ENCODE data around the gene AGMAT.

AGMAT gene

DNA sequence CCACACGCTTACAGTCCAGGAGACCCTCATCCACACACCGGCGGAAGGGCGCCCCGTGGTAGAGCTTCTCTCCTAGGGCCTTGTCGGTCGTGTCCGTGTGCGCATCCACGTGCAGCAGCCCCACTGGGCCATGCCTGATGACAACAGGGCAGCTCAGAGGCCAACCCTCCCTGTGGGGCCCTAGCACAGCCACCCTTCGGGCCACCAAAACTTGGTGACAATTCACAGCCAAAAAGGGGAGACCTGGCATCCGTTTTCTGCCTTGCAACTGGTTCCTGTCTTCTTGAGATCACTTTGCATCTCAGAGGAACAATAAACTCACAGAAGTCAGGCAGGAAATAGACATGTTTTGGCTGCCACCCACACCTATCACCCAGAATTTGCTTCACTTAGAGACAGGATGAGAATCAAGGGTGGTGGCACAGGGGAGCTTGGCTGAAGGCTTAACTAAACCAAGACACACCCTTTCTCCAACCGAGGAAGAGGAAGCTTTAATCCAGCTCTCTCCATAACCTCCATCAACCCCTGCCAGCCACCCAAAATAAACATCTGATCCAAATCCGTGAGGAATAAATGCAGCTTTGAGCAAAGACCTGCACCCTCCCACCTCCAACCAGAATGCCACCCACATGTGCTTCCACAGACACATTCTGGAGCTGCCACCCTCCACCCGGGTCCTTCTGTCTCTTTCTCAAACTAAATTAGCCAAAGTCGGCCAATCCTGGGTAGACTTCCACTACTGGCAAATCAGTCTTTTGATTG lies 5.7 kb downstream of the AGMAT start:
- H4K12ac ChIP-seq (ENCODE audit: low read depth, low read length) = no peak overlapping the region
- no peak overlapping the region for H2BK12ac ChIP-seq (ENCODE audit: low read length)
- no peak overlapping the region for H3K18ac ChIP-seq (ENCODE audit: low read length)
- peaks cover 0 to 3% of the 10 kb centered on the region in 2 experiments for H3K36me3 ChIP-seq (ENCODE audit: control insufficient read depth in 1 of 2, insufficient read depth in 2 of 2, low read length in 2 of 2)
- H3K4me1 ChIP-seq (ENCODE audit: control insufficient read depth in 1 of 2, insufficient read depth in 2 of 2, low read length in 2 of 2) = no peaks in the 10 kb centered on the region
- no peak overlapping the region for H3K4me3 ChIP-seq (ENCODE audit: low read depth, low read length)
- no peak overlapping the region for H3K23ac ChIP-seq (ENCODE audit: low read length)
- no peak overlapping the region for H3K9ac ChIP-seq (ENCODE audit: low read length)
- H3K14ac ChIP-seq (ENCODE audit: low read length) = no peak overlapping the region
- no peak overlapping the region for H3K27ac ChIP-seq (ENCODE audit: low read depth, low read length)
- no peak overlapping the region for H3K4ac ChIP-seq (ENCODE audit: low read depth, low read length)
- no peak overlapping the region for H4K8ac ChIP-seq (ENCODE audit: low read depth, low read length)
- no peaks in the 10 kb centered on the region for H3K27me3 ChIP-seq (ENCODE audit: insufficient read depth, low read length)
- no peak for DNase-seq
- H3K9me3 ChIP-seq (ENCODE audit: insufficient read depth, low read depth, low read length) = no peaks in the 10 kb centered on the region
- no peak overlapping the region for H2BK120ac ChIP-seq (ENCODE audit: insufficient read depth, low read length, poor library complexity)
- H3K4me2 ChIP-seq (ENCODE audit: low read length) = no peak overlapping the region
- no peak overlapping the region for H2AFZ ChIP-seq (ENCODE audit: insufficient read depth, low read length, poor library complexity)
- H2AK5ac ChIP-seq (ENCODE audit: low read length) = no peak overlapping the region
- no peaks in the 10 kb centered on the region for H3K79me2 ChIP-seq (ENCODE audit: control insufficient read depth, insufficient read depth, low read length, poor library complexity)
- WGBS (ENCODE audit: extremely low coverage, insufficient coverage, insufficient read length) = no CpG with 5 or more reads among the region's 16 CpGs
- H2BK5ac ChIP-seq (ENCODE audit: low read depth, low read length, poor library complexity) = no peak overlapping the region
- H3K79me1 ChIP-seq (ENCODE audit: low read length) = no peaks in the 10 kb centered on the region
- no peak overlapping the region for H4K91ac ChIP-seq (ENCODE audit: low read depth, low read length)

DNA sequence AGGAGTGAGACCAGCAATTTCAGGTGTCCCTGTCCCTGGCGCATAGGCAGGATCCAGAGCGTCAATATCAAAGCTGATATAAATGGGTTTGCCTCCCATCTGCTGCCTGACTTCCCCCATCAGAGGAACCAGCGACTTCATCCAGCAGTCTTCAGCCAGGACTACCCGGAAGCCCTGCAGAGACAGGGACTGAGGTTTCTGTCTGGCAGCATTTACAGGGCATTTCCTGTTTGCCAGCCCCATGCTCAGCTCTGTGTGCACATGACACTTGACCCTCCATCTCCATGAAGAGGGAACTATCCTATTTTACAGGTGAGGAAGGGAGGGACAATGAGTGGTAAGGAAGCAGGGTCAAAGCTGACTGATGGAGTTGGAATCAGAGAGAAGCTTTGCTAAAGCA lies 7.2 kb downstream of the AGMAT start:
- H2BK5ac ChIP-seq (ENCODE audit: low read depth, low read length, poor library complexity) = no peak overlapping the region
- peaks cover 0 to 3% of the 10 kb centered on the region in 2 experiments for H3K36me3 ChIP-seq (ENCODE audit: control insufficient read depth in 1 of 2, insufficient read depth in 2 of 2, low read length in 2 of 2)
- H3K14ac ChIP-seq (ENCODE audit: low read length) = no peak overlapping the region
- H3K9me3 ChIP-seq (ENCODE audit: insufficient read depth, low read depth, low read length) = no peaks in the 10 kb centered on the region
- no peaks in the 10 kb centered on the region for H3K79me2 ChIP-seq (ENCODE audit: control insufficient read depth, insufficient read depth, low read length, poor library complexity)
- no peak overlapping the region for H3K4ac ChIP-seq (ENCODE audit: low read depth, low read length)
- H4K91ac ChIP-seq (ENCODE audit: low read depth, low read length) = no peak overlapping the region
- no peak overlapping the region for H3K23ac ChIP-seq (ENCODE audit: low read length)
- no peak overlapping the region for H4K8ac ChIP-seq (ENCODE audit: low read depth, low read length)
- H3K4me3 ChIP-seq (ENCODE audit: low read depth, low read length) = no peak overlapping the region
- H3K27me3 ChIP-seq (ENCODE audit: insufficient read depth, low read length) = no peaks in the 10 kb centered on the region
- no CpG with 5 or more reads among the region's 4 CpGs for WGBS (ENCODE audit: extremely low coverage, insufficient coverage, insufficient read length)
- H2BK120ac ChIP-seq (ENCODE audit: insufficient read depth, low read length, poor library complexity) = no peak overlapping the region
- no peaks in the 10 kb centered on the region for H3K79me1 ChIP-seq (ENCODE audit: low read length)
- no peaks in the 10 kb centered on the region for H3K4me1 ChIP-seq (ENCODE audit: control insufficient read depth in 1 of 2, insufficient read depth in 2 of 2, low read length in 2 of 2)
- H4K12ac ChIP-seq (ENCODE audit: low read depth, low read length) = no peak overlapping the region
- H3K27ac ChIP-seq (ENCODE audit: low read depth, low read length) = no peak overlapping the region
- no peak overlapping the region for H3K4me2 ChIP-seq (ENCODE audit: low read length)
- no peak overlapping the region for H3K18ac ChIP-seq (ENCODE audit: low read length)
- H2AFZ ChIP-seq (ENCODE audit: insufficient read depth, low read length, poor library complexity) = no peak overlapping the region
- no peak overlapping the region for H2AK5ac ChIP-seq (ENCODE audit: low read length)
- no peak overlapping the region for H2BK12ac ChIP-seq (ENCODE audit: low read length)
- DNase-seq = no peak
- H3K9ac ChIP-seq (ENCODE audit: low read length) = no peak overlapping the region

DNA sequence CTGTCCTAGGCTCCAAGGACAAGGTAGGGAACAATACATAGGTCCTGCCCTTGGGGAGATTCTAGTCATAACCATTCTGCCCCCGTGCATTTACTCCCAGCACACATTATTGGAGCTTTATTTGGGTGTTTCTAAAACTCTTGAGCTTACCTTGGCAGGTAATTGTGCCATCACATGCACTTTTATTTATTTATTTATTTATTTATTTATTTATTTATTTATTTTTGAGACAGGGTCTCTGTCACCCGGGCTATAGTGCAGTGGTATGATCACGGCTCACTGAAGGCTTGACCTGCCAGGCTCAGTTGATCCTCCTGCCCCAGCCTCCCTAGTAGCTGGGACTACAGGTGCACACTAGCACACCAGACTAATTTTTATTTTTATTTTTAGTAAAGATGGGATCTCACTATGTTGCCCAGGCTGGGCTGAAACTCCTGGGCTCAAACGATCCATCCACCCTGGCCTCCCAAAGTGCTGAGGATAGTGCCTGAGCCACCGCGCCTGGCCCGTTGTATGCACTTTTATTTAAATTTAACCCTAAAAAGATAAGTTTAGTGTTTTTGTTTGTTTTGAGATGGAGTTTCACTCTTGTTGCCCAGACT lies 9.2 kb downstream of the AGMAT start:
- no peak overlapping the region for H3K18ac ChIP-seq (ENCODE audit: low read length)
- H2BK120ac ChIP-seq (ENCODE audit: insufficient read depth, low read length, poor library complexity) = no peak overlapping the region
- no peak overlapping the region for H4K91ac ChIP-seq (ENCODE audit: low read depth, low read length)
- no peak overlapping the region for H3K14ac ChIP-seq (ENCODE audit: low read length)
- no peak overlapping the region for H2BK5ac ChIP-seq (ENCODE audit: low read depth, low read length, poor library complexity)
- no peak overlapping the region for H2AFZ ChIP-seq (ENCODE audit: insufficient read depth, low read length, poor library complexity)
- H4K12ac ChIP-seq (ENCODE audit: low read depth, low read length) = no peak overlapping the region
- DNase-seq = no peak
- no peak overlapping the region for H3K4me2 ChIP-seq (ENCODE audit: low read length)
- H4K8ac ChIP-seq (ENCODE audit: low read depth, low read length) = no peak overlapping the region
- no peak overlapping the region for H3K4ac ChIP-seq (ENCODE audit: low read depth, low read length)
- no peak overlapping the region for H3K4me3 ChIP-seq (ENCODE audit: low read depth, low read length)
- H2AK5ac ChIP-seq (ENCODE audit: low read length) = no peak overlapping the region
- WGBS (ENCODE audit: extremely low coverage, insufficient coverage, insufficient read length) = no CpG with 5 or more reads among the region's 7 CpGs
- H2BK12ac ChIP-seq (ENCODE audit: low read length) = no peak overlapping the region
- peaks cover 0 to 3% of the 10 kb centered on the region in 2 experiments for H3K36me3 ChIP-seq (ENCODE audit: control insufficient read depth in 1 of 2, insufficient read depth in 2 of 2, low read length in 2 of 2)
- no peak overlapping the region for H3K9ac ChIP-seq (ENCODE audit: low read length)
- no peak overlapping the region for H3K23ac ChIP-seq (ENCODE audit: low read length)
- H3K4me1 ChIP-seq (ENCODE audit: control insufficient read depth in 1 of 2, insufficient read depth in 2 of 2, low read length in 2 of 2) = no peaks in the 10 kb centered on the region
- no peak overlapping the region for H3K27ac ChIP-seq (ENCODE audit: low read depth, low read length)
- no peaks in the 10 kb centered on the region for H3K79me1 ChIP-seq (ENCODE audit: low read length)
- H3K27me3 ChIP-seq (ENCODE audit: insufficient read depth, low read length) = no peaks in the 10 kb centered on the region
- no peaks in the 10 kb centered on the region for H3K9me3 ChIP-seq (ENCODE audit: insufficient read depth, low read depth, low read length)
- no peaks in the 10 kb centered on the region for H3K79me2 ChIP-seq (ENCODE audit: control insufficient read depth, insufficient read depth, low read length, poor library complexity)

DNA sequence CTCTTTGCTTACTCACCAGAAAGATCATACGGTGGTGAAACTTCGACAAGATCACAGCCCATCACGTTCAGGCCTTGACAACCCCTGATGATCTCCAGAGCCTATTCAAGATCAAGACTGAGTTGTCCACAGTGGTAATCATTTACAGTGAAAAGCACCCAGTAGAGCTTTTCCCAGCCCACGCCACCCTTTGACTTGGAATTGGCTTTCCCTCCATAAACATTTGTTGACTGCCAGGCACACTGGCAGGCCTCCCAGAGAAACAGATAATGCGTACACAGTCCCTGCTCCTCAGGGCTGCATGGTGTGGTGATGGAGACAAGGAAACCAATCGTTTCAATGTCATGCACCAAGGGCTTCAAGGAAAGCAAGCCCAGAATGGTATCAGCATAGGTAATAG lies 10.1 kb downstream of the AGMAT start:
- no peak overlapping the region for H3K4me3 ChIP-seq (ENCODE audit: low read depth, low read length)
- H3K4me2 ChIP-seq (ENCODE audit: low read length) = no peak overlapping the region
- no peak overlapping the region for H2BK120ac ChIP-seq (ENCODE audit: insufficient read depth, low read length, poor library complexity)
- no peak overlapping the region for H4K8ac ChIP-seq (ENCODE audit: low read depth, low read length)
- no peak overlapping the region for H3K14ac ChIP-seq (ENCODE audit: low read length)
- H4K91ac ChIP-seq (ENCODE audit: low read depth, low read length) = no peak overlapping the region
- H3K27ac ChIP-seq (ENCODE audit: low read depth, low read length) = no peak overlapping the region
- H4K12ac ChIP-seq (ENCODE audit: low read depth, low read length) = no peak overlapping the region
- H3K79me1 ChIP-seq (ENCODE audit: low read length) = no peaks in the 10 kb centered on the region
- H3K4ac ChIP-seq (ENCODE audit: low read depth, low read length) = no peak overlapping the region
- no CpG with 5 or more reads among the region's 6 CpGs for WGBS (ENCODE audit: extremely low coverage, insufficient coverage, insufficient read length)
- H3K23ac ChIP-seq (ENCODE audit: low read length) = no peak overlapping the region
- H3K9ac ChIP-seq (ENCODE audit: low read length) = no peak overlapping the region
- H3K36me3 ChIP-seq (ENCODE audit: control insufficient read depth in 1 of 2, insufficient read depth in 2 of 2, low read length in 2 of 2) = peaks cover 0 to 5% of the 10 kb centered on the region in 2 experiments
- H2BK5ac ChIP-seq (ENCODE audit: low read depth, low read length, poor library complexity) = no peak overlapping the region
- H3K79me2 ChIP-seq (ENCODE audit: control insufficient read depth, insufficient read depth, low read length, poor library complexity) = no peaks in the 10 kb centered on the region
- H3K4me1 ChIP-seq (ENCODE audit: control insufficient read depth in 1 of 2, insufficient read depth in 2 of 2, low read length in 2 of 2) = no peaks in the 10 kb centered on the region
- no peak overlapping the region for H2AK5ac ChIP-seq (ENCODE audit: low read length)
- DNase-seq = no peak
- H3K27me3 ChIP-seq (ENCODE audit: insufficient read depth, low read length) = no peaks in the 10 kb centered on the region
- H2AFZ ChIP-seq (ENCODE audit: insufficient read depth, low read length, poor library complexity) = no peak overlapping the region
- no peak overlapping the region for H3K18ac ChIP-seq (ENCODE audit: low read length)
- no peak overlapping the region for H2BK12ac ChIP-seq (ENCODE audit: low read length)
- H3K9me3 ChIP-seq (ENCODE audit: insufficient read depth, low read depth, low read length) = no peaks in the 10 kb centered on the region
